ENCODE measurements around the gene TIRAP.

TIRAP gene

GRCh38 chr11:126322996-126323395 is 40.1 kb downstream of the TIRAP start:
- no peak for DNase-seq (ENCODE audit: low read depth in 2 of 2)

- DNase-seq (ENCODE audit: low read depth in 2 of 2): no peak
These were observed 44.5 kb downstream of the TIRAP start for GRCh38 chr11:126327281-126328000.

- no peak for DNase-seq (ENCODE audit: low read depth in 2 of 2)
These were observed 45.1 kb downstream of the TIRAP start for GRCh38 chr11:126328001-126328390.

- DNase-seq (ENCODE audit: low read depth in 2 of 2): no peak
These were observed 45.6 kb downstream of the TIRAP start for GRCh38 chr11:126328444-126328843.

- no peak for DNase-seq (ENCODE audit: low read depth in 2 of 2)
These were observed 46.2 kb downstream of the TIRAP start for GRCh38 chr11:126328938-126329643.

- no peak for DNase-seq (ENCODE audit: low read depth in 2 of 2)
These were observed 46.8 kb downstream of the TIRAP start for GRCh38 chr11:126329644-126330211.

- DNase-seq (ENCODE audit: low read depth in 2 of 2): no peak
These were observed 48.4 kb downstream of the TIRAP start for GRCh38 chr11:126331286-126331685.

GRCh38 chr11:126332221-126332711 is 49.4 kb downstream of the TIRAP start:
- DNase-seq (ENCODE audit: low read depth in 2 of 2): no peak

- DNase-seq (ENCODE audit: low read depth in 2 of 2): no peak
These were observed 50.2 kb downstream of the TIRAP start for GRCh38 chr11:126333142-126333541.

- DNase-seq (ENCODE audit: low read depth in 2 of 2): no peak
These were observed 52.0 kb downstream of the TIRAP start for GRCh38 chr11:126334659-126335462.

GRCh38 chr11:126335463-126335760 is 52.5 kb downstream of the TIRAP start:
- no peak for DNase-seq (ENCODE audit: low read depth in 2 of 2)

- DNase-seq (ENCODE audit: low read depth in 2 of 2): no peak
These were observed 53.2 kb downstream of the TIRAP start for GRCh38 chr11:126336138-126336541.

- DNase-seq (ENCODE audit: low read depth in 2 of 2): no peak
These were observed 53.8 kb downstream of the TIRAP start for GRCh38 chr11:126336671-126337101.

GRCh38 chr11:126337126-126337473 is 54.2 kb downstream of the TIRAP start:
- no peak for DNase-seq (ENCODE audit: low read depth in 2 of 2)

- no peak for DNase-seq (ENCODE audit: low read depth in 2 of 2)
These were observed 54.8 kb downstream of the TIRAP start for GRCh38 chr11:126337474-126338241.

GRCh38 chr11:126338346-126339055 is 55.6 kb downstream of the TIRAP start:
- DNase-seq (ENCODE audit: low read depth in 2 of 2): no peak

GRCh38 chr11:126339073-126339862 is 56.4 kb downstream of the TIRAP start:
- DNase-seq (ENCODE audit: low read depth in 2 of 2): no peak

GRCh38 chr11:126339863-126340434 is 57.1 kb downstream of the TIRAP start:
- DNase-seq (ENCODE audit: low read depth in 2 of 2): no peak

- DNase-seq (ENCODE audit: low read depth in 2 of 2): no peak
These were observed 58.2 kb downstream of the TIRAP start for GRCh38 chr11:126340960-126341606.
